Medulla oblongata (tissue), 1 donor: ENCODE data around the gene IWS1.
A peak's percentile ranks its signal among the peaks of the same experiment; 100 is the strongest.
"Not testable (repeated sequence)": the region's sequence is repeated elsewhere in the genome, so short reads cannot be mapped to it uniquely, and the experiment has no call there.

Experiments used
- DNase-seq: peaks from one replicate; pipeline ENCODE4 v3.0.0-alpha.2; 2015; ENCODE audit errors: extremely low spot score

The IWS1 gene

DNA sequence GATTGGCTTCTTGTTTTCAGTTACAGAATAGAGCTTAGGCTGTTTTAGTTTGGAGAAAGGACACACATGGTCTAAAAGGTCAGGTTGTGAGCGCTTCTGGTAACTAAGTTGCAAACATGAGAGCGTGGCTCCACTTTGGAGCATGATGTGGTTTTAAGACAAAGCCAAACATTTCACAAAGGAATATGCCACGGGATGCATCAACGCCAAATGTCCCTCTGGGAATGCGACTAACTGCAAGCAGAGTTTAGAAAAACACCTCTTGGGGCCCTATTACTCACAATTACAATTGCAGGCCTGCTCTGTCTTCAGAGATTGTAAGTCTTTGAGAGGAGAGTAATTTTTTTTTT is 34.6 kb upstream of the IWS1 start:
- DNase-seq: peak; percentile 69

DNA sequence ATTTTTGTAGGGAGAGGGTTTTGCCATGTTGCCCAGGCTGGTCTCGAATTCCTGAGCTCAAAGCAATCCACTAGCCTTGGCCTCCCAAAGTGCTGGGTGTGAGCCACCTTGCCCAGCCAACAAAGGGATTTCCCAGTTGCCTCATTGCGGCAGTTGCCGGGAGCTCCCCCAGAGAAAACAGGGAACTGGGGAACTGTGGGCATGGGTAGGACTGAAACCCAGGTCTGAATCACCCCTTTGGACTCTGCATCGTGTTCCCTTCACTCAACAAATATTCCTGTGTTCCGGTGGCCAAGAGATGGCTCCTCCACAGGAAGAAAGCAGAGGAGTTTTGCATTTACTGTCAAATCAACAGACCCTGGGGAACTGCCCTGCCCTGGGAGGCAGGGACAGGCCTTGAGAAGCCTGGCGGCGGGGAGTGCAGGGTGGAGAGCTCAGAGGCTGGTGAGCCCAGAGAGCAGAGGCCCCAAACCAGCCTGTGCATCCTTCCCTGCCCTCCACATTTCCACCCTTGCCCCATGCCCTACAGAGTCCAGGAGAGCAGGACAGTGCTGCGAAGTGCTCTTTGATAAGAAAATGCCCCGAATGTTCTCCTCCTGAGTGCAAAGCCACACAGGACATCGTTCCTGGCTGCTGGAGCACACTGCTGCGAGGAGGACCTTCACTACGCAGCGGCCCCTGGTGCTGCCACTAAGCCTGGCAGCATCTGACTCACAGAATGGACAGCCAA is 34.1 kb upstream of the IWS1 start:
- DNase-seq: peak; percentile 6

DNA sequence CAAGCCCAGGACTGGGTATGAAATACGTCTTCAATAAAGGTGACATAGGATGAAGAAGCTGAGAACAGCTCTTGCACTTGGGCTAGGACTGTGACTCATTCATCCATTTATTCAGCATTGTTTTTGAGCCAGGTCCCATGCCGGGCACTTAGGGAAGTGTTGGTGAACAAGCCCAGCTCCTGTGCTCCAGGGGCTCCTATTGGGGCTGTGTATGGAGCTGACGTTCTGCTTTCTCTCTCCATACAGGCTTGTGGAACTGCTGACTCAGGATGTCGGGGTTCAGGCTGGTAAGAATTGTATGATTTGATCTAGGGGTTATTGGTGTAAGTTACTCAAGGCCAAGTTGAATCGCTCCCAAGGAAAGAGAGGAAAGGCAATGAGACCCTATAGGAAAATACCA is 33.2 kb upstream of the IWS1 start:
- DNase-seq: no peak

DNA sequence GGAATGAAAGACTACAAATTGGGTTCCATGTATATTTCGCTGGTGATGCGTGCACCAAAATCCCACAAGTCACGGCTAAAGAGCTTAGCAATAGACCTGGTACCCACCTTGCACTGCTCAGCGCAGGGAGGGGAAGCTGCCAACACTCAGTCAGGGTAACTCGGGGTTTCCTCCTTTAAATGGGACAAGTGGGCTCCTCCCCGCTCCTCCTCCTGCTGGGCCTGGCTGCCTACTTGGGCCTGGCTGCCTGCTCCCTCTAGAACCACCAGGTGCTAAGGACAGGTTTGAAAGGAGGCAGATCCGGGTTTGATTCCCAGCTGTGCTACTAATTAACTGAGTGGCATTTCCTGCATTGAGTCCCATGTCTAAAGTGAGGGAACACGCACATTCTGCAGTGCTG is 32.6 kb upstream of the IWS1 start:
- DNase-seq: no peak

DNA sequence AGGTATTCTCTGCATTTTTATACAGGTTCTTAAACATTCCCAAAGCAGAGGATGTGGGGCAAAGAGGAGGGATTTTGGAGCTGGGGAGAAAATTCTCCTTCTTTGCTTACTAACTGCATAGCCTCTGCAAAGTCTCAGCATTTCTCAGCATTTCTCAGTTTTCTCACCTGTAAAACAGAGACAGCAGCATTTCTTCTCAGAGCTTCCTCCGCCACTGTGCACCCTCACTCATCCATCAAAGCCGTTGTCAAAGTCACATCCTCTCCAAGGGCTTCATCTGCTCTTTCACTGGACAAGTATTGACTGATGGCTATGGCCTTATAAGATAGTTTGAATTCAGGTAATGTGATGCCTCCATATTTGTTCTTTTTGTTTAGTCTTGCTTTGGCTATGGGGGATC is 26.6 kb upstream of the IWS1 start:
- no peak for DNase-seq

DNA sequence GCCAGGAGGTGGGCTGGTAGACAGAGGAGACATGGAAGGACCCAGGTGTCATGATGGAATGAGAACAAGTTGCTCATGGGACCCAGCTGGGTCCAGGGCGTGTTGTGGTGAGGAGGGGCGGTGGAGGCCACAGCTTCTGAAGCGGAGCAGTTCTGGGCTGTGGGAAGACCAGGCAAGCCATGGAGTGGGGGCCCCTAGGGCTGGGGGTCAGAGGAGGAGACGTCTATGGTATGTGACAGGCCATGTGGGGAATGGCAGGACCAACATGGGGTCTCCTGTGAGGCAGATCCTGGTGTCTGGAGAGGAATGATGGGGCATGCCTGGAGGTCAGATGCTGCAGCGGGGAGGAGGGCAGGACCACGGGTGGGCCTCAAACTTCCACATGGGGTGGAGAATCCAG is 26.0 kb upstream of the IWS1 start:
- DNase-seq: no peak

DNA sequence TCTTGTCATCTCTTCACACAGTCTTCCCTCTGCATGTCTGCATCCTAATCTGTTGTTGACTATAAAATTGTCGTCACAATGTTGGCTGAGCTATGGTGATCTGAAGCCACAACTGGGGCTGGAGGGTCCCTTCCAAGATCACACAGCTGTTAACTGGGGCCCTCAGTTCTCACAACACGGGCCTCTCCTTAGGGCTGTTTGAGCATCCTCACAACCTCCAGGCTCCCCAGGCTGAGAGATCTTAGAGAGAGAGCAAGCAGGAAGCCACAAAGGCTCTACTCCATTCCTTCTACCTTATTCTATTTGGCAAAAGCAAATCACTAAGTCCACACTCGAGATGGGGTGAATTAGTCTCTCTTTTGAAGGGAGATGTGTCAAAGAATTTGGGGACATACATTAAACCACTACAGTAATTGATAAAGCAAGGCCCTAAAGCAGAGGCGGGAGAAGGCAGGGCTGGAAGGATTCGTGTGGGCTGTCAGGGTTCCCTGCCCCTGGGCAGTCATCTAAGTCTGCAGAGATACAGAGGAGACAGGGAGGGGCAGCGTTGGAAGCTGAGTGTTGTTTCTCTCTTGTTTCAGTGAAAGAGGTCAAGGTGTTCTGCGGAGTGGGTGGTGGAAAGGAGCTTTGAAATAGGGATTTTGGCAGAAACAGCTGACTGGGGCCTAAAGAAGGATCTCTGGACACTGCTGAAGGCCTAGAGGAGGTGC is 25.1 kb upstream of the IWS1 start:
- no peak for DNase-seq

DNA sequence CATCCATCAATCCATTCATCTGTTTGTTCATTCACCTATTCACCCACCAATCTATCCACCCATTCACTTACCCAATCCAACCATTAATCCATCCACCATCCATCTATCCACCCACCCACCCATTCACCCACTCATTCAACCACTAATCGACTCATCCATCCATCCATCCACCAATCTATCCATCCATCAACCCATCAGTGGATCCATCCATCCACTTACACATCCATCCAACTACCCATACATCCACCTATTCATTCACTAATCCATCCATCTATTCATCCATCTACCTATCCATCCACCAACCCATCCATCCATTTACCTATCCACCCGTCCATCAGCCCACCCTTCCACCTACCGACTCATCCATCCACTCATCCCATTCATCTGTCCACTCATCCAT is 20.5 kb upstream of the IWS1 start:
- no peak for DNase-seq

DNA sequence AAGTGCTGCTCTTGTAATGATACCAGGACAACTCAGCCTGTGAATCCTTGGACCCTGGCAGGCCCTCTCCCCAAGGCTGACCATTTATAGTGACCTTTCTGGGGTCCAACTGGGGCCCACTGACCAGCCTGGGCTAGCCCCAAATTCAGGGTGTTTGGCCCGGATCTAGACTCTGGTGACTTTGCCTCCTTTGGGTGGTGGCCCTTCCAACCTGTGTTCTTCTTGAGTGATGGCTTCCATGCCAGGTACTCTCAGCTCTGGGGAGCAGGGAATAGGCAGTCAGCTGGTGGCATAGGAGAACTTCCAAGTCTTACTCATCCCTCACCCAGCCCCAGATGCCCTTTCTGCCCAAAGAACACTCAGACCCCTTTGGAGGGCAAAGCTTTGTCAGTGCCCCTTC is 19.5 kb upstream of the IWS1 start:
- DNase-seq: no peak

DNA sequence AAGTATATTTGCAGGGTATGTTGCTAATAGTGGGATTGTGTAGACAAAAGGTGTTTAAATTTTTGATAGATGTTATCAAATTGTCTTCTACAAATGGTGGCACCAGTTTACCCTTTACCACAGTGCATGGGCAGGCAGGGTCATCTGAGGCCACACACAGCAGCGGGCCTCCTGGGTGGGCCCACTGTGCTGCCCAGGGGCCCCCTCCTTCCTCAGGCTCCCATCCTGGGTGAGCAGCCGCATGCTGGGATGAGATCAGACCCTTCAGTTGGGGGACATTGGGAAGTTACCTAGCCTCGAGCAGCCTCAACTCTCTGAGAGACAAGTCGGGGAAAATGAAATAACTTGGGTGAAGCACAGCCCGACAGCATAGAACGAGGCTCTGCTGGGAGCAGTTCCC is 18.9 kb upstream of the IWS1 start:
- no peak for DNase-seq

DNA sequence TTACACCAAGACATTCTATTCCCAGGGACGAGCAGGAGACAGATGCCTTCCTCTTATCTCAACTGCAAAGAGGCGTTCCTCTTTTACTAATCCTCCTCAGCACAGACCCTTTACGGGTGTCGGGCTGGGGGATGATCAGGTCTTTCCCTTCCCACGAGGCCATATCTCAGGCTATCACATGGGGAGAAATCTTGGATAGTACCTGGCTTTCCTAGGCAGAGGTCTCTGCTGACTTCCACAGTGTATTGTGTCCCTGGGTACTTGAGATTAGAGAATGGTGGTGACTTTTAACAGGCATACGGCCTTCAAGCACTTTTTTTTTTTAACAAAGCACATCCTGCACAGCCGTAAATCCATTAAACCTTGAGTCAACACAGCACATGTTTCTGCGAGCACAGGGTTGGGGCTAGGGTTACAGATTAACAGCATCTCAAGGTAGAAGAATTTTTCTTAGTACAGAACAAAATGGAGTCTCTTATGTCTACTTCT is 16.8 kb upstream of the IWS1 start:
- DNase-seq: not testable (repeated sequence)

DNA sequence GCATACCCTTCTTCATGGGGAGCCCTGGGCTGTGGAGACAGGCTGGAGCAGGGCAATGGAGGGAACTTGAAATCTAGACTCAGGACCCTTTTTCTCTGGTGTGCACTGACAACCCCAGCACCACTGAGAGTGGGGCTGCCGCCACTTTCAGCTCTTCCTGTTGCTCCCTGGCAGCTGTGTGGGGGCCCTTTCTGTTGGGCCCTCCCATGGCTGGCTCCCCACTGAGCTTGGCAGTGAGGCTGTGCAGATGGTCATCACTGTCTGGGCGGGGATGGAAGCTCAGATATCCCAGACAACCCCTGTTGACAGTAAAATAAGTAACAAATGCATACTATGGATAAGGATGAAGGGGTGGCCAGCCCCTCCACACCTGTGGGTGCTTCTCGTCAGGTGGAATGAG is 15.9 kb upstream of the IWS1 start:
- no peak for DNase-seq

DNA sequence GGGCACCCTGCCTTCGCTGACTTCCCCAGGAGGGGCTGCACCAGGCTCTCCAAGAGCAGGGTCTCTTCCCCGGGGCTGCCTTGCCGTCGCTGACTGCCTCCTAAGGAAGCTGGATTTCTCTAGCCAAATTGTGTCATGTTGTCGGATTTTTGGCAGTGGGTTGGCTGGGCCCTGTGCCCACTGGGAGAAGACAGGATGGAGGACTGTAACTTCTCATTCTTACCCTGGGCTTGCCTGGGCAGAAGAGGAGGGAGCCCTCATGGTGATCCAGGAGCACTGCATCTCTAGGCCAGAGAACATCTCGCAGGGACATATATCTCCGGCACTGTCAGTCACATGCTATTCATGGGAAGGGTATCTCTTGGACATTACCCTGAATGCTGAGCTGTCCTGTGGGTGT is 15.5 kb upstream of the IWS1 start:
- DNase-seq: no peak

DNA sequence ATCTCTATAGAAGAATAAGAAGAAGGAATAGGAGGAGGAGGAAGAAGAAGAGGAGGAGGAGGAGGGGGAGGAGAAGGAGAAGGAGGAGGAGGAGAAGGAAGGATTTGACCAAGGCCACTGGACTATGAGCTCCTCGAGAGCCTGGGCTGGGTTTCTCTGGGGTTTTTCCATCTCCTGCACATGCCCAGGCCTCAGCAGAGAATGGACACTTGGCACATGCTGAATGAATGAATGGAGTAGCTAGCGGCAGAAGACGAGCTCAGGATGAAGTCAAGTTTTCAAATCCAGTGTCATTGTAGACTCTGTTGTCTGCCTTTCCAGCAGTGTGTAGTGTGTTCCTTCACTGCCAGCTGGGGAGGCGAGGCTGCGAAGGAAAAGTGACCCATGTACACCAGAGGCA is 11.4 kb upstream of the IWS1 start:
- no peak for DNase-seq

DNA sequence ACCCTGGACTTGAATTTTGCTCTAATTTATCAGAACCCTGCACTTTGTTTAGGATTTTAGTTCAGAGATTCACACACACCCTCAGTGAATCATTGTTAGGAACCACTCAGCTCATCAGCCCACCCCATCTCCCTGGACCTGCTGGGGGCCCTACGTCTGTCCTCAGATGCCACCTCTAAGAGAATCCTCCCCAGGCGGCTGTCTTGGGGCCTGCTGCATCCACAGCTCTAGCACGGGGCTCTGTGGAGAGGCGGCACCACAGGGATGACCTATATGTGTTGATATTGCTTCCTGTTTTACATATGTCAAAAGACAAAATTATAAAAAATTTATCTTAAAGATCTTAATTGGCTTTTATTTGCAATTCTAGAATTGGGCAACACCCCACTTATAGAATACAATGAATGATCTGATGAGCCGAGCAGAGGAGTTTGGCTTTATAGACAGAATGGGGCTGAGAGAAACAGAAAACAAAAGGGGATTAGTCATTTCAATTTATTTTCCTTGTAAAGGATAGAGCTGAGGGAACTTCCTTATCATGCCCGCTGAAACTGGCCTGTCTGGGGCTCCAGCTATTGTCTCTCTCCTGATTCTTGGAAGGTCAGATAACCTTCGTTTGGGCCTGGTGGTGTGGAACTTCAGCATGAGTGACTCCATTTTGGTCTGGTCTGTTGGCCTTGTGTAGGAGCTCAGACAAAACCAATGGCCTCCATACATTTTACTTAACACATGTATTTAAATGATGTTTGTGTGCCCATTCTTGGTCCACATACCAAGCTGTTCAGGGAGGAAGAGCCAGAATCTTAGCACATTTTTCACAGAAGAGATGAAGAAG is 10.6 kb upstream of the IWS1 start:
- DNase-seq: no peak

DNA sequence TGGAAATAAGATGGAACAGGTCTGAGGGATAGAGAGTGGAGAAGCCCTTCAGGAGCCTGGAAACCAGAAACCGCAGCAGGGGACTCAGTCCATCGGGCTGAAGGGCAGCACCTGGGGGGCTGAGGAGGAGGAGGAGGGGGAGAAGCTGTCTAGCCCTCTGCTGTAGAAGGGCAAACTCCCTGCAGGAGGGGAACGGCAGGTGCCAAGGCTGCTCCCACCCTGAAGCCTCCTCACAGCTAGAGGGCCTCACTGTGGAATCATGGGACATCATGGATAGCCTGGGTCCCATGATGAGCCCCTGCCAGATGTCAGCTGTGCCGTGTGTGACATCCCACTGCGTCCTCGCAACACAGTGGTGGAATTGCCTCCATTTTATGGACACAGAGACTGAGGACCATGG is 9.6 kb upstream of the IWS1 start:
- DNase-seq: no peak

DNA sequence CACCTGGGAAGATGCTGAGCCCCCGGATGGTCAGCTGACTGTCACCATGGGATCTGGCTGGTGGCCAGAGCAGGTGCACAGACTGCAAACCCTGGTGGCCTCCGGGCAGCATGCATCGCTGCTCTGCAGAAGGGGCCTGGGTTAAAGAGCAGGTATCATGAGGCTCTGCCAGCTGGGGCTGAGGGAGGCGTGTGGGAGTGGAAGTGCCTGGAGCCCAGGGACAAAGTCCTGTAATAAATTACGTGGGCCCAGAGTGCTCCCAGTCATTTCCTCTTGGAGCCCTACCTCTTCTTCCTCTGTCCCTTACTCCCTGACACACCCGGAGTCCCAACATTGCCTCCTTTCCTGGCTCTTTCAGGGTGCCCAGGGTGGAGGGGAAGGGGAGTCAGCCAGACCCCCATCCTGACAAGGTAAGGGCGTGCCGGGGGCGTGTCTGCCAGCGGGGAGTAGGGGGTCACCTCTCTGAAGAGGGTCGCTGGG is 9.2 kb upstream of the IWS1 start, which contains the start of gene MYO7B:
Gene MYO7B, plus strand, starts transcription at position 262 of the 480 bp plus-strand sequence. CDS start 24,040 bp downstream, outside the sequence.
- DNase-seq: no peak

DNA sequence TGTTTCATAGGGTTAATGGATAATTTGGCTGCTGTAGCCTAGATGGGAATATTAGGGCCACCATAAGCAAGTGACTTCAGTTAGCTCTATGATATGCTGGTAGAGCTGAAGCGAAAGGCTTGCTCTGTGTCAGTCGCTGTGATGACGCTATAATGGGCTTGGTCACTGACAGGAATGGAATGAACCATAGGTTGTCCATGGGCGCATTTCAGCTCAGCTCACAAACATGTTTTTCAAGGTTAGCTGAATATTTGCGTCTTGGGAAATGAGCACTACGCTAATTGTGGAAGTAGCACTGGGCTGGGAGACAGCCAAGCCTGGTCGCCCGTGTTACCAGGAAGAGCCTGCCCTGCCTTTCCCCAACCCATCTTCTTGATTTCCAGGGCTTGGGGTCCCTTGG is 6.0 kb upstream of the IWS1 start:
- DNase-seq: no peak

DNA sequence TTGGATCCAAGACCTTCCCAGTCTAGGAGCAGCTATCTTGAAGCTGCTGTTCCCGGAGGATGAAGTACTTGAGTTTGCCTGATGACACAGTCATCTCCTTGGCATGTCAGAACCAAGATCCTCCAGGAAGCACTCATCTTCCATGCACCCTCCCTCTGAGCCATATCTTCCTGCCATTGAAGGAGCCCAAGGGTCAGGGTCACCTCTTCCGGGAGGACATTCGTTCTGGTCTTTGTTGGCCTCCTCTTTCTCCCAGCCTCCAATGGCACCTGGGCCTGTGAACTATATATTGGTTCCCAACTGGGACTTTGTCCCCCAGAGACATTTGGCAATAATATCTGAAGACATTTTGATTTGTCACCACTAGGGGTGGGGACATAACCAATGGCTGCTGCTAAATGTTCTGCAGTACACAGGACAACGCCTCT is 4.9 kb upstream of the IWS1 start:
- no peak for DNase-seq

DNA sequence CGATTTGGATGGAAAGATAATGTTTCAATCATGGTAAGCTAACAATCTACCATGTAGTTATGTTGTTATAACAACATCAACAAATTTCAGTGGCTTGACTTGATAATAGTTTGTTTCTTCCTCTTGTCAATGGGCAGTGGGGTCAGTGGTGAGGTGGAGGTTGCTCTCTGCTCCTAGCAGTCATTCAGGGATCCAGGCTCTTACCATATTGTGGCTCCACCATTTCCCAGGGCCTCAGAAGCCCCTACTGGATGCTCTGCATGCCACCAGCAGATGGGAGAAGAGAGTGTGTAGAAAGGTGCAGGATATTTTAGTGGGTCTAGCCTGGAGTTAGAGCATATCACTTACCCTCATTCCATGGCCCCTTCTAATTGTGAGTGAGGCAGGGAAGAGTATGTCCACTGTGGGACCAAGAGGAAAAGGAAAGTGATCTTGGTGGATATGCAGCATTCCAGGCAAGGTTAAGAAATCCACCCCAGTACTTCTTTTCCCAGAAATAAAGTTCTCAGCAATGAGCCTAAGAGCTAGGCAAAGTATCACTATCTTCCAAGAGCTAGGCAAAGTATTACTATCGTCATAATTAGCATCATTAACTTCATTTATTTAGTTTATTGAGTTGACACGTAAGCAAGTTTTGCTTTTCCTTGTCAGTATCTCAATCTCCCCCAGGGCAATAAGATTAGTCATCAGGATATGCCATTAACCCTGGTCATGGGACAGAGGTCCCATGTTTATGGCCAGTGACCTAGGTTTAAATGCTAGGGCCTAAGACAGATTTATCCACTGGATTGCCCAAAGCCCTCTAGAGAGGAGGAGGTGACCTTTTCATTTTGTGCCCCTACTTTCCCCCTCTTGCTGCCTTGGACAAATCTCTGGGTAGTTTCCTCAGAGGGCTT is 4.2 kb upstream of the IWS1 start:
- no peak for DNase-seq

DNA sequence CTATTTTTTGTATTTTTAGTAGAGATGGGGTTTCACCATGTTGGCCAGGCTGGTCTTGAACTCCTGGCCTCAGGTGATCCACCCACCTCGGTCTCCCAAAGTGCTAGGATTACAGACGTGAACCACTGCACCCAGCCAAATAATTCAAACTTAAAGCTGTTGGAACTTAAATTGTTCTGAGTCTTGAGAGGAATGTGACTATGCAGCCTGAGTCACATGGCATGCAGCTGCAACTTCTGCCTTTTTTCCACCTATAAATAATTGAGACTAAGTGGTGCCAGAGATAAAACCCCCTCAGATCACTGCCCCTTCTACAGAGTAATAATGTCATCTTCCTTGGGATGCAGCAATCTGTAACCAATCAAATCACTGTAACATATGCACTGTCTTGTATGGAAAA is 3.1 kb upstream of the IWS1 start:
- DNase-seq: not testable (repeated sequence)
